Mucosa of descending colon (tissue), 3 donors: Measurements from ENCODE around the gene AKAP1. TPM values are rescaled to one million over a fixed set of nuclear protein-coding genes. Genes with fewer than 3 reads are reported as not detected.
"Not testable (repeated sequence)": the region's sequence is repeated elsewhere in the genome, so short reads cannot be mapped to it uniquely, and the experiment has no call there.

ENCODE experiments used
- ATAC-seq: fragments of 200-7000 bp; cut with Tn5 transposase; one replicate; pipeline ENCODE4 v1.9.1; 2020; ENCODE audit warnings: mild to moderate bottlenecking, moderate library complexity
- DNase-seq, 3 donors: peaks; one replicate each; pipeline ENCODE4 v3.0.0-alpha.2; 2020
- H3K36me3 ChIP-seq: fragments of 200-600 bp; one replicate; pipeline ENCODE4 v1.8.0; 2021; ENCODE audit warnings: low read depth, mild to moderate bottlenecking
- H3K4me1 ChIP-seq: fragments of 200-600 bp; one replicate; pipeline ENCODE4 v1.8.0; 2021; ENCODE audit warnings: low read depth, mild to moderate bottlenecking
- H3K4me3 ChIP-seq: fragments of 200-600 bp; one replicate; pipeline ENCODE4 v1.8.0; 2021; ENCODE audit warnings: mild to moderate bottlenecking
- H3K9me3 ChIP-seq: fragments of 200-600 bp; one replicate; pipeline ENCODE4 v1.8.0; 2021; ENCODE audit warnings: mild to moderate bottlenecking
- intact Hi-C, 2 donors: fragments of 100-400 bp; cut with DNase I in 1 of 2; cut with micrococcal nuclease in 1 of 2; formaldehyde crosslinking; loops; one replicate each; pipeline versions ENCODE4 v1.11.0 to v1.11.1; 2022; cut with DNase I, micrococcal nuclease
- total RNA-seq, 3 donors: library from RNA; stranded (reverse); fragmentation: NEBNext Ultra II Directional in 2 of 3; extraction: Animal tissue kit (Norgen Biotek cat#: 25700) in 2 of 3; gene quantifications; one replicate each; pipeline versions ENCODE4 v1.2.1 to v1.2.4, GENCODE V29; 2021 to 2023
- TF ChIP-seq, protein P1 (sequence below): fragments of 200-600 bp; IDR thresholded peaks from one replicate; pipeline ENCODE4 v1.8.0; 2022; ENCODE audit warnings: antibody characterized with exemption, mild to moderate bottlenecking
- donor health status: DM: no; HTN: no; CAD: no; lungs with moderate emphysema.
- donor health status: DM: no; HTN: no; CAD: no.
- donor health status: DM: no; HTN: yes; CAD: no.

The AKAP1 gene
- total RNA-seq, 3 donors from 2014 or later, result 131 to 194 (median 155) TPM

DNA sequence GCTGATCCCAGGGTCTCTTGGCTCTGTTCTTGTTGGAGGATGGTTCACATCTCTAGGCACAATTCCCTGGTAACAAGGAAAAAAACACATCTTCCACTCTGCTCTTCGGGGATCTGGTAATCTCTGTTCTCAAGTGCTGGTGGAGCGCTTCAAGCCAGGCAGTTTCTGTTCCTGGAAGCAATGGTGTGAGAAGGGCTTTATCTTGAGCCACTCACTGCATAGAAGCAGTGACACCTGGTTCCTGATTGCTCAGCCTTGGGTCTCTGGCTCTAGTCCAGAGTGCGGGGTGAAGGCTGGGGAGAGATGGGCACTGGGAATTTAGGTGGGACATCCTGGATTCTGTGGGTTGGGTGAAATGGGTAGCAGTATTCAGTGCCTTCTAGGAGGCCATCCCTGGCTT, 14.1 kb downstream of the AKAP1 start:
- no peak overlapping the region for H3K4me3 ChIP-seq
- intact Hi-C loops, result no loop called here
- DNase-seq (no peak), ATAC-seq (peak; percentile 48)
- H3K9me3 ChIP-seq, result no peaks in the 10 kb centered on the region
- no peaks in the 10 kb centered on the region for H3K36me3 ChIP-seq
- peaks cover 29% of the 10 kb centered on the region for H3K4me1 ChIP-seq
- TF ChIP-seq, protein P1, sequence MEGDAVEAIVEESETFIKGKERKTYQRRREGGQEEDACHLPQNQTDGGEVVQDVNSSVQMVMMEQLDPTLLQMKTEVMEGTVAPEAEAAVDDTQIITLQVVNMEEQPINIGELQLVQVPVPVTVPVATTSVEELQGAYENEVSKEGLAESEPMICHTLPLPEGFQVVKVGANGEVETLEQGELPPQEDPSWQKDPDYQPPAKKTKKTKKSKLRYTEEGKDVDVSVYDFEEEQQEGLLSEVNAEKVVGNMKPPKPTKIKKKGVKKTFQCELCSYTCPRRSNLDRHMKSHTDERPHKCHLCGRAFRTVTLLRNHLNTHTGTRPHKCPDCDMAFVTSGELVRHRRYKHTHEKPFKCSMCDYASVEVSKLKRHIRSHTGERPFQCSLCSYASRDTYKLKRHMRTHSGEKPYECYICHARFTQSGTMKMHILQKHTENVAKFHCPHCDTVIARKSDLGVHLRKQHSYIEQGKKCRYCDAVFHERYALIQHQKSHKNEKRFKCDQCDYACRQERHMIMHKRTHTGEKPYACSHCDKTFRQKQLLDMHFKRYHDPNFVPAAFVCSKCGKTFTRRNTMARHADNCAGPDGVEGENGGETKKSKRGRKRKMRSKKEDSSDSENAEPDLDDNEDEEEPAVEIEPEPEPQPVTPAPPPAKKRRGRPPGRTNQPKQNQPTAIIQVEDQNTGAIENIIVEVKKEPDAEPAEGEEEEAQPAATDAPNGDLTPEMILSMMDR, result no peak

DNA sequence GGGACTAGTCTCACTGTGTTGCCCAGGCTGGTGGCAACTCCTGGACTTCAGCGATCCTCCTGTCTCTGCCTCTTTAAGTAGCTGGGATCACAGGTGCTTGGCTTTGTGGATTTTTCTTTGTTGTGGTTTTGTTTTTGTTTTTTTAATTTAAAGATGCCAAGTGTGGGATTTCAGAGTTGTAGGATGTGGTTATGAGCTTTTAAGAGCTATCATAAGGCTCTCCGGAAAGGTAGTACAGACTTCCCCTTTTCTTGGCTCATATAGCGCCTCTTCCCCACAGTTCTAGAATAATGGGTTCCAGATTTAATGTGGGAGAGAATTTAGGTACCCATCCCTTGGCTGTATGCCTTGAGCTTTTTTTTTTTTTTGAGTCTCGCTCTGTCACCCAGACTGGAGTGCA, 17.1 kb downstream of the AKAP1 start:
- intact Hi-C loops, result no loop called here
- peaks cover 32% of the 10 kb centered on the region for H3K4me1 ChIP-seq
- ATAC-seq (no peak), DNase-seq (no peak)
- no peaks in the 10 kb centered on the region for H3K9me3 ChIP-seq
- TF ChIP-seq, protein P1, result no peak
- H3K4me3 ChIP-seq, result no peak overlapping the region
- no peaks in the 10 kb centered on the region for H3K36me3 ChIP-seq

DNA sequence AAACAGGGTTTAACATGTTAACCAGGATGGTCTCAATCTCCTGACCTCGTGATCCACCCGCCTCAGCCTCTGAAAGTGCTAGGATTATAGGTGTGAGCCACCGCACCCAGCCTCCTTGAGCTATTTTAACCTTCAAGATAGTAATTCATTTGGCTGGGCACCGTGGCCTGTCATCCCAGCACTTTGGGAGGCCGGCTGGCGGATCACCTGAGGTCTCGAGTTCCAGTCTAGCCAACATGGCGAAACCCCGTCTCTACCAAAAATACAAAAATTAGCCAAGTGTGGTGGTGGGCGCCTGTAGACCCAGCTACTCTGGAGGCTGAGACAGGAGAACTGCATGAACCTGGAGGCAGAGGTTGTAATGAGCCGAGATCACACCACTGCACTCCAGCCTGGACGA, 17.6 kb downstream of the AKAP1 start:
- intact Hi-C loops, H3K4me3 ChIP-seq, H3K36me3 ChIP-seq, ATAC-seq, DNase-seq, H3K9me3 ChIP-seq: not testable (repeated sequence)
- peaks cover 30% of the 10 kb centered on the region for H3K4me1 ChIP-seq

DNA sequence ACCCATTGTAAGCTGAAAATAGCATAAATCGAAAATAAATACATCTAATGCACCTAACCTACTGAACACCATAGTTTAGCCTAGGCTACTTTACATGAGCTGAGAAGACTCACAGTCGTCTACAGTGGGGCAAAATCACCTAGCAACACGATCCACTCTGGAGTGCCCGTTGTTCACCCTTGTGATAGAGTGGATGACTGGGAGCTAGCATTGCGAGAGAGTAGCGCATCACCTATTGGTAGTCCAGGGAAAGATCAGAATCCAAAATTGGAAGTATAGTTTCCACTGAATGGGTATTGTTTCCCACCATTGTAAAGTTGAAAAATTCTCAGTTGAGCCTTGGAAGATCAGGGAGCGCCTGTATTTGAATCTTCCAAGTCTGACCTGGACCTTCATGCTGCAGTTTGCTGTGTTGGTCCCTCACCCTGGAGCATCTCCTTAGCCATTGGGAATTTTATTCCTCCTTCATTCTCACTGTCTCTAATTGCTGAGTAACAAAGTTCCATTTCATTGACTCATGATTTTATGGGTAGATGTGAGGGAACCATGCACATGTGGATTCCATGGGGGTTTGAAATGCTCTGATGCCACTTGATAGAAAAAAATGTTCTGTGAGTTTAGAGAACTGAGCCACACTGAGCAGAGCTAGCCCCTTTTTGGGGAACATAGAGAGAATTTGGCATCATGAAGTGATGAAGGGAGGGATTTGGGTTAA, 19.6 kb downstream of the AKAP1 start:
- H3K4me1 ChIP-seq, result peaks cover 41% of the 10 kb centered on the region
- no peak overlapping the region for H3K4me3 ChIP-seq
- no peak for ATAC-seq
- H3K9me3 ChIP-seq, result no peaks in the 10 kb centered on the region
- no peaks in the 10 kb centered on the region for H3K36me3 ChIP-seq
- intact Hi-C loops, result no loop called here
- TF ChIP-seq, protein P1, result no peak
- no peak for DNase-seq

DNA sequence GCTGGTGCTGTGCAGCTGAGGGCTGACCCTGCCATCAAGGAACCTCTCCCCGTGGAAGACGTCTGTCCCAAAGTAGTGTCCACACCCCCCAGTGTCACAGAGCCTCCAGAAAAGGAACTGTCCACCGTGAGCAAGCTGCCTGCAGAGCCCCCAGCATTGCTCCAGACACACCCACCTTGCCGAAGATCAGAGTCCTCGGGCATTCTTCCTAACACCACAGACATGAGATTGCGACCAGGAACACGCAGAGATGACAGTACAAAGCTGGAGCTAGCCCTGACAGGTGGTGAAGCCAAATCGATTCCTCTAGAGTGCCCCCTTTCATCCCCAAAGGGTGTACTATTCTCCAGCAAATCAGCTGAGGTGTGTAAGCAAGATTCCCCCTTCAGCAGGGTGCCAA, 20.5 kb downstream of the AKAP1 start:
- intact Hi-C loops, result no loop called here
- H3K9me3 ChIP-seq, result no peaks in the 10 kb centered on the region
- ATAC-seq (peak; percentile 2), DNase-seq (no peak)
- H3K4me1 ChIP-seq, result peaks cover 51% of the 10 kb centered on the region
- TF ChIP-seq, protein P1, result no peak
- H3K4me3 ChIP-seq, result no peak overlapping the region
- H3K36me3 ChIP-seq, result no peaks in the 10 kb centered on the region

DNA sequence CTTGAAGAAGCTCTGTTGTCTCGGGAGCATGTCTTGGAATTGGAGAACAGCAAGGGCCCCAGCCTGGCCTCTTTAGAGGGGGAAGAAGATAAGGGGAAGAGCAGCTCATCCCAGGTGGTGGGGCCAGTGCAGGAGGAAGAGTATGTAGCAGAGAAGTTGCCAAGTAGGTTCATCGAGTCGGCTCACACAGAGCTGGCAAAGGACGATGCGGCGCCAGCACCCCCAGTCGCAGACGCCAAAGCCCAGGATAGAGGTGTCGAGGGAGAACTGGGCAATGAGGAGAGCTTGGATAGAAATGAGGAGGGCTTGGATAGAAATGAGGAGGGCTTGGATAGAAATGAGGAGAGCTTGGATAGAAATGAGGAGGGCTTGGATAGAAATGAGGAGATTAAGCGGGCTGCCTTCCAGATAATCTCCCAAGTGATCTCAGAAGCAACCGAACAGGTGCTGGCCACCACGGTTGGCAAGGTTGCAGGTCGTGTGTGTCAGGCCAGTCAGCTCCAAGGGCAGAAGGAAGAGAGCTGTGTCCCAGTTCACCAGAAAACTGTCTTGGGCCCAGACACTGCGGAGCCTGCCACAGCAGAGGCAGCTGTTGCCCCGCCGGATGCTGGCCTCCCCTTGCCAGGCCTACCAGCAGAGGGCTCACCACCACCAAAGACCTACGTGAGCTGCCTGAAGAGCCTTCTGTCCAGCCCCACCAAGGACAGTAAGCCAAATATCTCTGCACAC, 21.2 kb downstream of the AKAP1 start:
- Histone ChIP-seq H3K4me1 (peaks cover 51% of the 10 kb centered on the region), H3K9me3 (no peaks in the 10 kb centered on the region), H3K4me3 (no peak overlapping the region), H3K36me3 (no peaks in the 10 kb centered on the region)
- ATAC-seq (peak; percentile 54), DNase-seq (peak in 2 of 3 donors; percentile 58 to 74)
- TF ChIP-seq, protein P1, result peak; percentile 18
- intact Hi-C loops, result no loop called here
